ENCODE results near the gene CAPN13.
A peak's percentile ranks its signal among the peaks of the same experiment; 100 is the strongest.

CAPN13 gene

GRCh38 chr2:30710461-30710860, 96.8 kb downstream of the CAPN13 start:
- no peaks in the 10 kb centered on the region for H3K9me3 ChIP-seq (ENCODE audit: severe bottlenecking)
- H3K4me1 ChIP-seq (ENCODE audit: insufficient read depth, poor library complexity, severe bottlenecking): no peaks in the 10 kb centered on the region
- no peaks in the 10 kb centered on the region for H3K27me3 ChIP-seq (ENCODE audit: insufficient read depth, poor library complexity, severe bottlenecking)
- ATAC-seq (ENCODE audit: low read depth) (no peak), DNase-seq (ENCODE audit: low spot score) (no peak)
- H3K4me3 ChIP-seq (ENCODE audit: severe bottlenecking): no peak overlapping the region
- no peak for TF ChIP-seq CTCF (IDR thresholded peaks at IDR 0.05; ENCODE audit: poor library complexity, severe bottlenecking)
- H3K36me3 ChIP-seq (ENCODE audit: low read depth): no peaks in the 10 kb centered on the region
- no peak overlapping the region for H3K27ac ChIP-seq (ENCODE audit: poor library complexity, severe bottlenecking)

DNA sequence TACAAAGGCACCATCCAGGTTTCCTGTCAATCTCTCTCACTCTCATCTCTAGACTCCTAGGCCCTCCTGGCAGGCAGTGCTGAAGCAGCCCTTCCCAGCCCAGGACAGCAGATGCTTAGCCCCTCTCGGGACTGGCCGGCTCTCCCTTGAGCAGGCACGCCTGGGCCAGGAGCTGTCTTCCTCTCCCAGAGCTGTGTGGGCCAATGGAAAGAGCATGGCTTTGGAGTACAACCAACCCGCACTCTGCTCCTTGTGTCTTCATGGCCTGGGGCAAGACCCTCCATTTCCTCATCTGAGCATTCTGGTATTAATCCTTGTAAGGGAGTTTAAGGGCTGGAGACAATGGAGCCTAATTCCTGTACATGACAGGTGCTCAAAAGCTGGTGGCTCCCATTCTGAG, 97.2 kb downstream of the CAPN13 start:
- no peak overlapping the region for H3K27ac ChIP-seq (ENCODE audit: poor library complexity, severe bottlenecking)
- no peak for ATAC-seq (ENCODE audit: low read depth)
- H3K27me3 ChIP-seq (ENCODE audit: insufficient read depth, poor library complexity, severe bottlenecking): no peaks in the 10 kb centered on the region
- no peak for DNase-seq (ENCODE audit: low spot score)
- TF ChIP-seq CTCF (IDR thresholded peaks at IDR 0.05; ENCODE audit: poor library complexity, severe bottlenecking): no peak
- no peaks in the 10 kb centered on the region for H3K4me1 ChIP-seq (ENCODE audit: insufficient read depth, poor library complexity, severe bottlenecking)
- no peaks in the 10 kb centered on the region for H3K9me3 ChIP-seq (ENCODE audit: severe bottlenecking)
- no peak overlapping the region for H3K4me3 ChIP-seq (ENCODE audit: severe bottlenecking)
- no peaks in the 10 kb centered on the region for H3K36me3 ChIP-seq (ENCODE audit: low read depth)

DNA sequence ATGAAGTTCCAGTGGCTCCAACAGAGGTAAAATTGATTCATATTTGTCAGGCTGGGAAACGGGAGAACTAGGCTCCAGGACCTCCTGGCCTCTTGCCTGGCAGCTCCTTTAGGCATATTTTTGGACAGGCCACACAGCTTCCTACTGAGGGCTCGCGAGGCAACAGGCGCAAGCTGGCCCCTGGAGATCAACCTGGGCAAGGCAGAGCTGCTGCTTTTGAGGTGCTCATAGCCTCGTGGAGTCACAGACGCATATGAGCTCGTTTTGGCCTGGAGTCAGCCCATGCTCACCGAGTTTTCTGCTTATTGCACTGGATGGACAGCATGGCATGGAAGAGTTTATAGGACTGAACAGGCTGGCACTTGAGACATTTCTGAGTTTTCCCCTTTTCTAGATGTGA, 97.7 kb downstream of the CAPN13 start:
- H3K4me3 ChIP-seq (ENCODE audit: severe bottlenecking): no peak overlapping the region
- no peaks in the 10 kb centered on the region for H3K4me1 ChIP-seq (ENCODE audit: insufficient read depth, poor library complexity, severe bottlenecking)
- H3K27me3 ChIP-seq (ENCODE audit: insufficient read depth, poor library complexity, severe bottlenecking): no peaks in the 10 kb centered on the region
- no peak for ATAC-seq (ENCODE audit: low read depth)
- H3K36me3 ChIP-seq (ENCODE audit: low read depth): no peaks in the 10 kb centered on the region
- no peaks in the 10 kb centered on the region for H3K9me3 ChIP-seq (ENCODE audit: severe bottlenecking)
- no peak for DNase-seq (ENCODE audit: low spot score)
- no peak for TF ChIP-seq CTCF (IDR thresholded peaks at IDR 0.05; ENCODE audit: poor library complexity, severe bottlenecking)
- H3K27ac ChIP-seq (ENCODE audit: poor library complexity, severe bottlenecking): no peak overlapping the region

DNA sequence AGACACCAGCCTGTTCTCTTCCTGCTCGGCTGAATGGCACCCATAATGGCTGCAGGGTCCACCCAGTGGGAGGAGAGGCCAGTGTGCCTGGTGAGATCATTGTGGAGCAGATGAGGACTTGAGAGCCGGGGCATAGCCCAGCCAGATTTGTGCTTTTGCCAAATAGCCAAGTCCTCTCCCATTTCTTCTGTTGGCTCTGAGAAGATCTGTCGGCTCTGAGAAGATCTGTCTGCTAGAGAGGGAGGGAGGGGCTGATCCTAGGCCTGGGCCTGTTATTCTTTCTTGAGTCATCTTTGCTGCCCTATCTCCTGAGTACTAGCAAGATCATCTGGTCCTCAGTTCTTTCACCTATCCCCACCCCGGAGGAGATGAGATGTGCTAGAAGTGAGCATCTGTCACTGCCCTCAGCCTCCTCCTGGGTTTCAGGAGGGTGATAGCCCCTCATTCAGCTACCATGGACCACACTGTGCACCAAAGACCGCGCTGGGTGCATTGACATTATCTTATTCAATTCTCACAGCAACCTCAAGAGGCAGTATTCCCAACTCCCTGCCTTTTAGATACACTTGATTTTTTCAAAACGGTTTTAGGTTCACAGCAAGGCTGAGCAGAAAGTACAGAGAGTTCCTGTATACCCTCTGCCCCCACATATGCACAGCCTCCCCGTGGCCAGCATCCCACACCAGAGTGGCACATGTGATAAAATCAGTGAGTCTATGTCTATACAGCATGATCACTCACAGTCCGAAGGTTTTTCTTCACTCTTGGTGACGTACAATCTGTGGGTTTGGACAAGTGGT, 98.6 kb downstream of the CAPN13 start:
- no peak for DNase-seq (ENCODE audit: low spot score)
- peak; percentile 32 for TF ChIP-seq CTCF (IDR thresholded peaks at IDR 0.05; ENCODE audit: poor library complexity, severe bottlenecking)

DNA sequence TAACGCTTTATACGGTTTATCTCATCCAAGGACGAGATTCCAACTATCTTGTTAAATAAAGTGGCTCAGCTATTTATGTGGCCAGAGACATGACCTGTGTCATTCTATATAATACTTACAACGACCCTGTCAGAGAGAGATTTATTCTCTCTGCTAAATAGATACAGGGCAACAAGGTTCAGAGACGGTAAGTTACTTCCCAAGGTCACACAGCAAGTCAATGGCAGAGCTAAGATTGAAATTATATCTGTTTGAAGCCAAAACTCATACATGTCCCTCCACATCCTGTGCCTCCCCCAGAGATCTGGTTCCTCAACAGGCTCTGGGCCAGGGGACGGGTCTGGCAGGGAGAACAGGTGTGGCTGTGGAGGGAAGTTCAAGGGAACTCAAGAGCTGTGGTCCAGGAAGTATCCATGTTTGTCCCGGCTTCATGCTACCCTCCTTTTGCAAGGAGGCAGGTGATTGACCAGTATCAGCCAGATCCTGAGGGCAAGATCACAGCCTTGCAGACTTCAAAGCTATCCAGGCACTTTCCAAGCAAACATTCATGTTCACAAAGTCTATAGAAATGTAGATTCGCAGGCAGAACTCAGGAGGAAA, 99.8 kb downstream of the CAPN13 start:
- no peak overlapping the region for H3K27ac ChIP-seq (ENCODE audit: poor library complexity, severe bottlenecking)
- peaks cover under 1% of the 10 kb centered on the region for H3K9me3 ChIP-seq (ENCODE audit: severe bottlenecking)
- no peak overlapping the region for H3K4me3 ChIP-seq (ENCODE audit: severe bottlenecking)
- no peaks in the 10 kb centered on the region for H3K4me1 ChIP-seq (ENCODE audit: insufficient read depth, poor library complexity, severe bottlenecking)
- ATAC-seq (ENCODE audit: low read depth): no peak
- no peaks in the 10 kb centered on the region for H3K36me3 ChIP-seq (ENCODE audit: low read depth)
- peak; percentile 70 for TF ChIP-seq CTCF (IDR thresholded peaks at IDR 0.05; ENCODE audit: poor library complexity, severe bottlenecking)
- H3K27me3 ChIP-seq (ENCODE audit: insufficient read depth, poor library complexity, severe bottlenecking): no peaks in the 10 kb centered on the region
- no peak for DNase-seq (ENCODE audit: low spot score)

More for the DNA sequence above, 98.6 kb downstream of the CAPN13 start:
- H3K27me3 ChIP-seq (ENCODE audit: insufficient read depth, poor library complexity, severe bottlenecking): no peaks in the 10 kb centered on the region
- no peaks in the 10 kb centered on the region for H3K36me3 ChIP-seq (ENCODE audit: low read depth)
- H3K4me3 ChIP-seq (ENCODE audit: severe bottlenecking): no peak overlapping the region
- no peaks in the 10 kb centered on the region for H3K9me3 ChIP-seq (ENCODE audit: severe bottlenecking)
- no peaks in the 10 kb centered on the region for H3K4me1 ChIP-seq (ENCODE audit: insufficient read depth, poor library complexity, severe bottlenecking)
- no peak for ATAC-seq (ENCODE audit: low read depth)
- H3K27ac ChIP-seq (ENCODE audit: poor library complexity, severe bottlenecking): no peak overlapping the region
